Activated CD8-positive, alpha-beta memory T cell treated with anti-CD3 and anti-CD28 coated beads, Interleukin-2, amount 50 U/mL, for 4 hours (primary cell): Measurements from ENCODE around the gene LARGE2.
A peak's percentile ranks its signal among the peaks of the same experiment; 100 is the strongest.

Experiments used
- DNase-seq: peaks from one replicate; pipeline ENCODE4 v3.0.0-alpha.2; 2020

LARGE2 gene

DNA sequence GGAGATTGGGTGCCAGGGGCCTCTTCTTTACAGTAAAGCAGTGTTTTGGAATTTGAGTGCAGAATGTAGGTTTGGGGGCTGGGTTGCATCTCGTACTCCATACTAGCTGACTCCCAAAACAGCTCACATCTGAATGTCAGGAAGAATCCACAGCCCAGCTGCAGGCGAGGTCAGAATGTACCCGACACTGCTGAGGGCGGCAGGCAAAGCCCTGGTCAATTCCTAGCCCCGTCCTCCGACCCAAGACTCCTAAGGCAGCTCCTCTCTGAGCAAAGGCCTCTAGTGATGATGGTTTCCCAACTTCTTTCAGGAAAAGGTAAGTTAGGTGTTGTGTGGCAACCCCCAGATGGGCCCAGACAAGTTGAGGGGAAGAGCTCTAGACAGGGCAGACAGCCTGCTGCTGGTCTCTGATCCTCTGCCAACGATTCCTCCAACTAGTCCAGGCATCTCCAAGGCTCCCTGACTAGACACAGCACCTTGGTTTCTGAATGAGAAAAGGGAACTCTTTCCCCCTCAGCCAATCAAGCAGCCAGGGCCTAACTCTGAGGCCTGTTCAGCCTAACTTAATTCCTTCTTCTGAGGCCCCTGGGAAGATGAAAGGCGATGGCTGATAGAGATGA lies 8.6 kb downstream of the LARGE2 start:
- DNase-seq = no peak

DNA sequence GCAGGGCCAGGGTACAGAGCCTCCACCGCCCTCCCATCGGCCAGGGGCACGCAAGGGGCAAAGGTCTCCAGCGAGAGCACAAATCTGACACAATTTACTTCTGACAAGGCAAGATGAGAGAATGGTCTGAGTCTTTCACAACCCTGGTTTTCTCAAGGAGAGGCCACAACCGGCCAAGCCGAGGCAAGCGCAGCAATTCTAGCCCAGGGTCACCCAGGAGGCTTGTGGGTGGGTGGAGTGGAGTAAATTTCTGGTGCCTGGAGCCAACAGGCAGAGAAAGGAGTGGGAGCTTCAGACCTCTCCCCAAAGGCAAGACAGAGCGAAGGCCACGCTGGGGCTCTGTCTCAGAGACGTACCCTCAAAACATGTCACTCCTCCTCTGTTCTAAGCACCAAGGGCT lies 9.3 kb downstream of the LARGE2 start:
- no peak for DNase-seq

DNA sequence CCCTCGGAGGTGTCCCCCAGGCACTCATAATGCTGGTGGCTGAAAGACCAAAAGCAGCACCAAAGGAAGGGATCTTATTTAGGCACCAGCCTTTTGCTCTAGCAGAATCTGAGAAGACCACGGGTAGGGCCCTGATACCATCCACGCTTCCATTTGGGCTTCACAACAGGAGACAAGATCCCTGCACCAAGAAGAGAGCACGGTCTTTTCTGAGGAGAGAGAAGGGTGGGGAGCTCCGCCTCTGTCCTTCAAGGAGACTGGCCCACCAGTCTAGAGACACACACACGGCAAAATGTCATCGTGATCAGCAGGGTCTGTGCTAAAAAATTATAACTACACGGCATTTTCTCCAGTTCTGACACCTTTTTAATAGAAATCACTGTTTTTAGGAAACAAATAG lies 9.8 kb downstream of the LARGE2 start:
- no peak for DNase-seq

DNA sequence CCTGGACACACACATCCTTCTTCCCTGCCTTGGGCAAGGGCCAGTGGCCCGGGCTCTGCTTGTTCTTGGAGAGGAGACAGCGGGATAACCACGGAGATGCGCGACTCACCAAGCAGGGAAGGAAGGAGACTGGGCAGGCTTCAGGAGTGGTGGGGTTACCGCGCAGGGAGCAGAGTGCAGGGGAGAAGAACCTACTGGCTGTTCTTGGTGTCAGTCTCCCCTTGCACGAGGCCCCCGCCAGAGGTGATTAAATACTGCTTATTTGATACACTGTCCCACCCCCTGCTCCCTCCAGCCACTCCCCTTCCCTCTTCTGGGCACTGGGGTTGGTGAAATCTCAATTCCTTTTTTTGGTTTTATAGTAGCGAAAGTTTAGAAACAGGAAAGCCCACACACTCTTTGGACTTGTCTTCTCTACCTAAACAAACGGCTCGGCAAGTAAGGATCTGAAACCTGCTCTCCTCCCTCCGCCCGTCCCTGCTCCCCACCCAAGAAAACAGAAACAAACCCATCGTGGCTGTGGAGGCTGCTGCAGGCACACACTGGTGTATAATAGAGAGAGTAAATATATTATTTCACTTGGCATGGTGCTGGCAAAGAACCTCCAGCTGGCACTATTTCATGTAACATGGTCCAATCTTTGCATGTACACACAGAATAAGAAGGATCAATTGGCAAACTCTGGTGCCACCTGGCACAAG lies 10.8 kb downstream of the LARGE2 start:
- DNase-seq = no peak

DNA sequence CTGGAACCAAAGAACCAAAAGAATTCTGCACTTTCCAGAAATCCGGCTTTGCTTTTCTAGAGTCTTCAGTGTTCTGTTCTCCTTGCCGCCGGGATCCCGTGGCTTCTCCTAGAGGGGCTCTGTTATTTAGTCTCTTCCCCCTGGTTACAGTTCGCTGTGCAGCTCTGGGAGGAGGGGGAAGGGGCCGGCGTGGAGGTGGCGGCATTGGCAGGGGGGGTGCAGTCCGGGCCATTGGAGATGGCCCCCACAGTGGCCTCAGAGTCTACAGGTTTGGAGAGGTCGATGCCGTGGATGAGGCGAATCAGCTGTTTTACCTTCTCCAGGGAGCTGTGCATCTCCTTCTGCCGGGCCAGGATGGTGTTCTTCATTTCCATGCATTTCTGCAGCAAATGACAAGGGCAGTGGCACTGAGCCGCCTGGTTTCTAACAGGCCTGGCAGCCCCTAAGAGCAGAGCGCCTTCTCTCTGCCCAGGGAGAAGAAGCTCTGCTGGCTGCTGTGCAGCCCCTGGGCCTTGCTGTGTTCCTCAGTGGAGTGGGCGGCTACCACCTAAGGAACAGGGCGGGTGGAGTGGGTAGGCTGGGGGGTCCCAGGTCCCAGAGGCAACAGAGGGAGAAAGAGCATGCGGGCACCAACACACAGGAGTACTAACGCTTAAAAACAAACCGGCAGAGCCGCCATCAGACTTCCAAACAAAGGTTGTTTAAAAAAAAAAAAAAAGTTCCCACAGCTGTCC lies 11.6 kb downstream of the LARGE2 start:
- DNase-seq = no peak

DNA sequence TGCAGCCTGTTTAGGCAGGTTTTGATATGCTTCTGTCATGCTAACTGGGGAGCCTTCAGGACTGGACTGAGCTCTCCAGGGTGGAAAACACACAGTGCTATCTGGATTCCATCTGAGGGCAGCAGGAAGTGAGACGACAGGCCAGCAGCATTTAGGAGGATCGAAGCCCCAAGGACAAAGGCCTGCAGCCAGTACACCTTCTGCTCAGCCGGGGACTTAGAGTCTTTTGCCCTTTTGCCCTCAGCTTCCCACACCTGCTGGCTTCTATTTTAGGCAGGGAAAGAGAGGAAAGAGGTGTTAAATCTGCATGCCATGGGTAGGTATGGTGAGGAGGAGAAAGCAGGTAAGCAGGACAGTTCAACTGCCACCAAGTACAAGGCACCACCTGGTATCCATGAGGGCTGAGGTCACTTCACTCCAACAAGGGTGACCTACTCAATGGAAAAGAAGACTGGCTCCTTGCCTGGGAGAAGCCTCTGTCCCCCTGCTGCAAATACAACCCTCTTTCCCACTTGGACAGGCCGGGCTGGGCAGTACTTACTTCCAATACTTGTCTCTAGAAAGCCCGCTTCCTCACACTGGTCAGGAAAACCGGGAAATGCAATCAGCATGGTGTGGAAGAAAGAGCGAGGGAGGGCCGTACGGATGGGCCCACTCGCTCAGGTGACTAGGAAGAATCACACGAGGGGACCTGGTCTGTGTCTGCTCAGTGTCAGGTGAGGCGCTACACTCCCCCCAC lies 12.3 kb downstream of the LARGE2 start:
- DNase-seq = no peak

DNA sequence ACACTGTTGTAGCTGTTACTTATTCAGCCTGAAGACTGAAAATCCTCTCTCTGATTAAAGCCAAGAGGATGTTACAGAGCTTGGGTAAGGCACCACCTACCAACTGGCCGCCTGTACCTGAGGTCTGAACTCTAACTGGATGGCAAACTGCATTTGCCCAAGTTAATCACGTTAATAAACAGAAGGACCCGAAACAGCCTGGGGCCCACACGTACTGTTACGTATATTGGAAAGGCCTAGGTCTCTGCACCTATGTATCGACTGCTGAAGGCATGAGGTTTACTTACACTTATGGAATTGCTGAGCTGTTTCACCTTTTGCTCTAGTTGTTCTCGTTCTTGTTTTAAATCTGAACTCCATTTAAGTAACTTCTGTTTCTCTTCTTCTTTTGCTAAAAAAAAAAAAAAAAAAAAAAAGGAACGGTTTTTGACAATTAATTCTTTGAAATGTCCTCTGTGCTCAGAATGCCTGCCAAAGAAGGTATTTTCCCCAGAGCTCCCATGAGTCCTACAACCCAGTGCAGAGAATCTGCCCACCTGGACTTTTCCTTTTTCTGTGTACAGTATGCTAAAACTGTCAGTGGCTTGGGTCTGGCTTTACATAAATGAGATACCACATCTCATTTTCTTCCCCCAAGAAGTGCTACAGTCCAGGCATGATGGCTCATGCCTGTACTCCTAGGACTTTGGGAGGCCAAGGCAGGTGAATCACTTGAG lies 13.1 kb downstream of the LARGE2 start:
- DNase-seq = no peak

DNA sequence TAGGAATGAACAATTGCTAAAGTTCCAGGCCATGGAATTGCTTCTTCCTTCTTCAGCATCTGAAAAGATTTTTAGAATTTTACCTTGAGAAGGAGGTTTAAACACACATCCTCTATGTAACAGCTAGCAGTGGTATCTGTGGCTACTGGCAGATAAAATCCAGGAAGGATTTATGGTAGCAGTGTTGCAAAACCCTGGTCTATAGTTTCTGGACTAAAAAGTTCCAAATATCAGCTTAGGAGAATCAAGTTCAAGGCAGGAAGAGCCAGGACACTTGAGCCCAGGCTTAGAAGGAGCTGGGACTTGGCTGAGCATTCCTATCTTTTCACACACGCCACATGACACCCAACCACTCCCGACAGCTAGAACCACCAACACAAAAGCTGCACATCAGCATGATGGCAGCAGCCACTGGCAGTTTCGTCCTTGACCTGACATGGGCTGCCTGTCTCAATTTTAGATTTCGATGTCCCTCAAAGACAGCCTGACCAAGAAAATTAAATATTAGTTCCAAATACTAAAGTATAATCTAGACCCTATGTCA lies 14.1 kb downstream of the LARGE2 start:
- DNase-seq = no peak

DNA sequence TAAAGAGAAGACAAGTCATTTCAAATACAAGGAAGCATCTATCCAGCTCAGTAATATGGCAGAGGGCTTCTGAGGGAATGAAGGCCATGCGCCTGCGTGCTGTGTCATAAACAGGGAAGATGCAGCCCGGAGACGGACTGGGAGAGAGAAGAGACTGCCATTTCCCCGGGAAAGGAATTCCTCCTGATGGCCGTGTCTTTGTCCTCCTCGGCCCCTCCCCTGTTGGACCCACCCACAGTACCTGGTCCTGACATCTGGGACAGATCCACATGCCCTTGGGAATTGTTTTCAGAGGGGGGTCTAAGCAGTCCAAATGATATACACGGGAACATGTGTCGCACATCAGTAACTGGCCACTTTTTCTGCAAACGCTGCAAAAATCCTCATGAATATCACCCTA lies 15.5 kb downstream of the LARGE2 start:
- DNase-seq = no peak

DNA sequence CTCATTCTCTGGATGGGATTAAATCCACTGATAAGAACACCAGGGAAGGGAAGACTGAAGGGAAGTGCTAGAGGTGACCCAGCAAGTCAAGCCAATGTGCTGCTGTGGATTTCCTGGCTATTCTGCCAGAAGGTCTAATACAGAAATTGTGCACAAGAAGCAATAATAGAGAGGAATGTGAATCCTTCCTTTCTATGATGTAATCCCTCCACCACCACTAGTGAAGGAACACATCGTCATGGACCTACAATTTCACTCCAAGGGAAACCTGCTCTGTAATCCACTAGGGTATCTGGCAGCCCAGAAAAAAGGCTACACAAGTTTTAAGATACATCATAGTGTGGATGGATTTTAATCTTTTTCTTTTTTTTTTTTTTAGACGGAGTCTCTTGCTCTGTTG lies 17.4 kb downstream of the LARGE2 start:
- no peak for DNase-seq

DNA sequence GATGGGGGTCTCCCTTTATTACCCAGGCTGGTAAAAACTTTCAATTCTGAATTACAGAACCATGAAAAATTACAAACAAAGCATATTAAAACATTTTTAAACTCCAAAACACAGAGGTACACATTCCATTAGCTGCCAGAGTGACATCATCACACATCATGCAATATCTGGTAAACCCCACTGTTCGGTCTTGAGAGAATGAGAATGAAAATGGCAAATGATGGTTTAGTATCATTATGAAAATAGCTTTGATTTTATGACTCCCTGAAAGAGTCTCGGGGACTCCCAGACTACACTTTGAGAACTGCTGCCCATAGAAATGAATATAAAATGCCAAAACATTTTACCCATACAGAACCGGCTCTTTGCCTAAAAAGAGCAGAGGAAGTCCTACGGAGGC lies 18.8 kb downstream of the LARGE2 start:
- no peak for DNase-seq

DNA sequence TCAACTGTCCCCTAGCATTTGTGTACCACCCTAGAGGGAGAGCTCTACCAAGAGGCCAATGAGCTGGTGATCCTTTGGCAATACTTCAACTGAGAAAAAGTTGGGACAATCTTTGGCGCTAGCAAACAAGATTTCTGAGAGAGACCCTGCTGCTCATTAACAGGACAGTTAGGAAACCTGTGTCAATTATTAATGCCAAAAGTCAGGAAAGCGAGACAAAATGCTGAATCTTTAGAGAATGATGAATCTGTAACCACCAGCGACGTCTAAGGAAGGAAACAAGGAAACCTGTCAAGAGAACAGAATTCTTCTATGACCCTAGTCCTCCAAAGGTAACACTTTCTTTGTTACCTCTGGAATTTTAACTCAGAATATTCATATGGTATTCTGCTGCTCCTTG lies 19.9 kb downstream of the LARGE2 start:
- DNase-seq = no peak

DNA sequence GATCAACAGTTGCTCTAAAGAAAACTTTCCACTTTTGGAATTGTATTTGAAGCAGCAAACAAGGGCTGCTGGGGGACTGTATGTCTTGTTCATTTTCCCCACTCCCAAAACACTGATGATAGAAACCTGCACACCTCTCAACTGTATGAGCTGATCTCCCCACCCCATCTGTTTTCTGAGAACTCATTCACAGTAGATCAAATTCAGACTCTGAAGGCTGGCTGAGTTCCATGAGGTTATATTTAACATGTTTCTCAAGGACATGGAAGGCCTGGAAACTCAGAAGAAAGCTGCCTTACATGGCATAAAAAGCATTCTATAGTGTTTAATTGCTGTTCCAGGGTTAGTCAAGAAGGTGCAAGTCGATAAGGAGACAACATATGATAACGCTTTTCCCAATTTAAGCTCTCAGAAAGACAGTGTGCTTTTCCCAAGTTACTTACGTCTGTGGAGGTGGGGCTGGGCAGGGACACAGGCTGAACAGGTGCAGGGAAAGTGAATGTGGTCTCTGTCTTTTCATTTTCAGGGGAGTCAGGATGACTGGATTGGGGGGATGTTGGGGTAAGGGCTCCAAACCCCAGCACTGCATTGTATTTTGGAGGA lies 23.0 kb downstream of the LARGE2 start:
- DNase-seq = no peak

DNA sequence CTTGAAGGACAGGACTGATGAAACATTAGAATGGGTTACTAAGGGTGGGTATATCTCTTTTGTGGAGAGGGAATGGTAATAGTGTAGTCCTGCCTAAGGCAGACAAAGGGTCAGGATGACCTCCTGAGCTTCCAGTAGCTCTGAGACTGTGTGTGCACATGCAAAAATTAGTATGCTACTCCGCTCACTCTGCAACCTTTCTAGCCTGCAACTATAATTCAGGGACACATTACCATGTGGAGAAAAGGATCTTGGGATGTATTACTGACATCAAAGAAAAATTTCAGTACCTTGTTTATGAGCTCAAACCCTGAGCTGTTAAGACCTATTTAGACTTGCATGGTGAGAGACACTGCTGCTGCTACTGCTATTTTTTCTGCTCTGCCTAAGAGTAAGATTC lies 25.4 kb downstream of the LARGE2 start:
- DNase-seq = no peak

DNA sequence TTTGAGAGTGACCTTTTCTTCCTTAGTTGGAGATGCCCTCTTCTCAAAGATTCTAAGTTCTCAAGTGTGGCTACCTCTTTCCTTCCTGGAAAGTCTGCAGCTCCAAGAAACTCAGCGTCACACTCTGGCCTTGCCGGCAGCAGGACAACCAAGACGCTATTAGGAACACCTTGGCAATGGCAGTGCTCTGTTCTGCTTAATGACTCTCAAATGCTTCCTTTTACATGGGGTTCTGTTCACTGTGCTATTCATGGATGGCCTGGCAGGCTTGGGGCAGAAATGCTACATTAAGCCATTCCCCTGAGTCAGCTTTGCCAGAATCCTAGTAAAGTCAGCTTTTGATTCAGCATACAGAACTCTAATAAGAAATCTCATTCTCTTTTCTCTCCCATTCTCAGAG lies 25.9 kb downstream of the LARGE2 start:
- no peak for DNase-seq

DNA sequence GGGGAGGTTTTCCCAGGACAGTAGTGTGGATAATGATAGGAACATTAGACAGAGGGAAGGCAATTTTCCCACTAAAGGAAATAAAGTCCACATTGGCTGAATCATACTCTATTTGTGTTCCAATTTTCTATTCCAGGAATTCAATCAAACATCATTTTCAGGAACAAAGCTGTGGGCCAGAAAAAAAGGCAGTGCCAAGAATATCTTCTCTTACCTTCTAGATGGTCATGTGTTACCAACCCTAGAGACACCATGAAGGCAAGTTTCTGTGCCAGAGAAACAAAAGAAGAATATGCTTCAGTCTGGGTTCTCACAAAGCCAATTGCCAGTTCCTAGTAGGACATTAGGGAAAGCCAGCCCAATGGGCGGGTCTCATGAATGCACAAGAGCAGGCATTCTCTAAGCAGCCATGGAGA lies 27.5 kb downstream of the LARGE2 start:
- no peak for DNase-seq

DNA sequence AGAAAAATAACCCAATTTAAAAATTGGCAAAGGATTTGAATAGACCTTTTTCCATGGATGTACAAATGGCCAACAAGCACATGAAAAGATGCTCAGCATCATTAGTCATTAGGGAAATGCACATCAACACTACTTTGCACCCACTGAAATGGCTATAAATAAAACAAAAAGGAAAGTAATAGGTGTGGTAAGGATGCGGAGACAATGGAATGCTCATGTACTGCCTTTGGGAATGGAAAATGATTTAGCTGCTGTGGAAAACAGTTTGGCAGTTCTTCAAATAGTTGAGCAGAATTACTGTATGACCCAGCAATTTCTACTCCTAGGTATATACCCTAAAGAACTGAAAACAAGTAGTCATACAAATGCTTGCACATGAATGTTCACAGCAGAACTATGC lies 37.4 kb downstream of the LARGE2 start:
- DNase-seq = no peak

DNA sequence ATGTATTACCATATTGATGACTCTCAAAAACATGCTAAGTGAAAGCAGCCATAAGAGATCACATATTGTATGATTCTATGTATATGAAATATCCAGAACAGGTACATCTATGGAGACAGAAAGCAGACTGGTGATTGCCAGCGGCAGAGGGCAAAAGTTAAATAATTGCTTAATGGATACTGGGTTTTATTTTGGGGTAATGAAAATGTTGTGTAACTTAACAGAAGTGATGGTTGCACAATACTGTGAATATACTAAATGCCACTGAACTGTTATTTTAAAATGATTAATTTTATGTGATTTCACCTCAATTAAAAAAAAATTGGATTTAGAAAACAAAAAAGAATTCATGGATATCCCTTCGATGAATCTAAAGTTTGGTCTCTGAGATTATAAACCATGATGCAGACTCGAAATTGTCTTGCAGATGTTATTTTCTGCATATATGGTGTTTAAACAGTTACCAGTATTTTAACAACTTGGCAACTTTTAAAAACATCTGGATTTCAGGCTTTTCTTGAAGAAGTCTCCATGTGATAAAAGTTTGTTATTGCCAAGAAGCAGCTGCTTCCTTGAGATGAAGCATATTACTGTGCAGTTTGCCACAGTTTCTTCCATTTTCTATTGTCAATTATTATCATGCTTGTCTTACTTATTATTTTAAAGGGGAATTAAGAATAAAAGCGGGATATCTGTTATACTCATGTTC lies 38.1 kb downstream of the LARGE2 start:
- DNase-seq = no peak

DNA sequence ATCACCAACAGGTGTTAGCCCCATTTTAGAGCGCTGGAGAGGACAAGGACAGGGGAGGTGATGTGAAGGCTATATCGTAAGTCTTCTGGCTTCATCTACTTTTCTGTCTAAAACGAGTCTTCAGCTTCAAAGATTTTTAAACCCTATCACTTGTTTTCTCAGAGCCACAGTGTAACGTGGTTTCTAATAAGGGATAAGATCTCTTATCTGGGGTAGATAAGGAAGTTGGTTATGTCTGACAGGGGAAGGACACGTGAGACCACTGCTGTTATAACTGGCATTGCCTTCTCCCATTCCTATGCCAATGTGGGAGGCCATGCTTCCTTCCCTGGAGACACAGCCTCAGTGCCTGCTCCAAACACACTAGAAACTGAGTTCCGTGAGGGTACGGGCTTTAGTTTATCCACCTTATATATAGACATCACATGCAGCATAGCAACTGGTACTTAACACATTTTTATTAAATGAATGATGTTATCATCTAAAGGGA lies 39.3 kb downstream of the LARGE2 start:
- DNase-seq = no peak

DNA sequence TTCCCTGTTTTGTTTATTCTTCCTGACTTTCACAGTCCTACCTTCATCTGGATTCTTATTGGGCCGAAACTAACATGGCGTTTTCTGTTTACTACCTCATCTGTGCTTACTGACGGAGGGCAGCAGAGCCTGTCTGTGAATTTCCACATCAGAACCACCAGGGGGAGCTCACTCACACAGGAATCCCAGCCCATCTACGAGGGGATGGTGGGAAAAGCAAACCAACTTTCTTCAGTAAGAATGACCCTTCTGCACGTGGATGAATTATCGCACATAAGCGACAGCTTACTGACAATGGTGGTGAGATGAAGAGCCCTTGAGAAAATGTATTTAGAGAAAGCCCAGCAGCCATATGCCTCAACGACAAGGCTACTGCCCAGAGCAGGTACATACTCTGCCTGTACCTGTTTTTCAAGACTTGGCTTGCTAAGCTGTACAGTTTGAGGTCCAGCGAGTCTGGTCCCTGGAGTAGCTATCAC lies 42.5 kb downstream of the LARGE2 start:
- DNase-seq = peak; percentile 49

DNA sequence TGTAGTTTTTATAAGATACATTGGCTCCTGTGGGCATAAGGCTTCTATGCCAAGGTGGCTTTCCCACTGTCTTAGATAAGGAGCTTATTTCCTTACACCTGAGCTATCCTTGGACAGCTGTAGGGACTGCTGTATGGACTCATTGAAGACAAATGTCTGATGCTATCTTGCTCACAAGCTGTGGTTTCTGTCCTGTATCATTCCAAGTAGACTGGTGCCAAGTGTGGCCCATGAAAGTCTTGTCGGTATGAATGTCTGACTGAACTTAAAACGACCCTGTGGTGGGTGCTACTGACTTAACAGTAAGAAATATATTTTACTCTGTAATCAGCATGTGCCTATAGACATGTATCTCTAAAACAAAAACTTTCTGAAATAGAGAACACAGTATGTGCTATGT lies 45.0 kb downstream of the LARGE2 start:
- DNase-seq = no peak
